ENCODE results near the gene ADAMTS8. TPM values are rescaled to one million over a fixed set of nuclear protein-coding genes. Genes with fewer than 3 reads are reported as not detected.

ADAMTS8 gene
- total RNA-seq, 2 donors from 2014 or later: 0.82 to 1.7 TPM

GRCh38 chr11:130451231-130452019 is 23.0 kb upstream of the ADAMTS8 start:
- no peak for DNase-seq (ENCODE audit: low spot score)
- no peak for TF ChIP-seq POLR2AphosphoS5 (IDR thresholded peaks at IDR 0.05)
- TF ChIP-seq POLR2A (IDR thresholded peaks at IDR 0.05): no peak
- no peak for TF ChIP-seq CTCF (IDR thresholded peaks at IDR 0.05)
- peaks cover 6% of the 10 kb centered on the region for H3K4me1 ChIP-seq (replicated peaks)
- WGBS: 87% methylated on average over 6 of the region's 6 CpGs
- intact Hi-C loops (cut with DNase I): loop anchor here (5.0 kb wide), 1 partner anchor 376 kb away; no protein-coding TSS in a partner anchor
- H3K9me3 ChIP-seq: no peaks in the 10 kb centered on the region
- no peaks in the 10 kb centered on the region for H3K36me3 ChIP-seq
- H3K4me3 ChIP-seq: no peak overlapping the region
- H3K27ac ChIP-seq: no peak overlapping the region
- no peaks in the 10 kb centered on the region for H3K27me3 ChIP-seq (replicated peaks; ENCODE audit: insufficient read depth)

GRCh38 chr11:130449996-130450769 is 21.8 kb upstream of the ADAMTS8 start:
- intact Hi-C loops (cut with DNase I): loop anchor here (5.0 kb wide), 2 partner anchors 172 to 377 kb away; no protein-coding TSS in a partner anchor
- no peak for DNase-seq (ENCODE audit: low spot score)
- peak overlapping the region; percentile 30 to 41 for H3K4me3 ChIP-seq
- peak overlapping the region in 1 of 2 donors; percentile 2 for H3K27ac ChIP-seq
- no peaks in the 10 kb centered on the region for H3K36me3 ChIP-seq
- no peaks in the 10 kb centered on the region for H3K27me3 ChIP-seq (replicated peaks; ENCODE audit: insufficient read depth)
- no peaks in the 10 kb centered on the region for H3K9me3 ChIP-seq
- TF ChIP-seq CTCF (IDR thresholded peaks at IDR 0.05) (peak in 2 of 4 experiments; percentile 31 to 40), POLR2A (IDR thresholded peaks at IDR 0.05) (no peak)
- H3K4me1 ChIP-seq (replicated peaks): peaks cover 6% of the 10 kb centered on the region
- WGBS: 37% methylated on average over 34 of the region's 34 CpGs

- no peak for DNase-seq (ENCODE audit: low spot score)
- 3% methylated on average over 53 of the region's 64 CpGs for WGBS
- Histone ChIP-seq H3K4me3 (peak overlapping the region; percentile 30 to 41), H3K4me1 (replicated peaks) (peaks cover 6% of the 10 kb centered on the region), H3K27ac (peak overlapping the region; percentile 3 to 55), H3K36me3 (no peaks in the 10 kb centered on the region), H3K27me3 (replicated peaks; ENCODE audit: insufficient read depth) (no peaks in the 10 kb centered on the region), H3K9me3 (no peaks in the 10 kb centered on the region)
- intact Hi-C loops (cut with DNase I): loop anchor here (5.0 kb wide), 1 partner anchor 173 kb away; no protein-coding TSS in a partner anchor
- TF ChIP-seq POLR2A (IDR thresholded peaks at IDR 0.05) (no peak), CTCF (IDR thresholded peaks at IDR 0.05) (no peak), POLR2AphosphoS5 (IDR thresholded peaks at IDR 0.05) (no peak)
Observed at GRCh38 chr11:130449310-130449990, 21.0 kb upstream of the ADAMTS8 start.

GRCh38 chr11:130448416-130449309 is 20.3 kb upstream of the ADAMTS8 start, which contains the start of gene ADAMTS15:
ADAMTS15 (plus strand) TSS chr11:130448645; CDS start chr11:130448974, 329 bp downstream.
- no peaks in the 10 kb centered on the region for H3K27me3 ChIP-seq (replicated peaks; ENCODE audit: insufficient read depth)
- intact Hi-C loops (cut with DNase I): loop anchor here (5.0 kb wide), 1 partner anchor 174 kb away; no protein-coding TSS in a partner anchor
- DNase-seq (ENCODE audit: low spot score): peak; percentile 63
- no peaks in the 10 kb centered on the region for H3K36me3 ChIP-seq
- H3K4me1 ChIP-seq (replicated peaks): peaks cover 6% of the 10 kb centered on the region
- TF ChIP-seq POLR2A (IDR thresholded peaks at IDR 0.05): peak; percentile 30
- TF ChIP-seq POLR2AphosphoS5 (IDR thresholded peaks at IDR 0.05): peak; percentile 20
- TF ChIP-seq CTCF (IDR thresholded peaks at IDR 0.05): peak in 1 of 4 experiments; percentile 4
- no peaks in the 10 kb centered on the region for H3K9me3 ChIP-seq
- peak within 1 kb of the TSS; percentile 23 to 55 for H3K27ac ChIP-seq
- peak within 1 kb of the TSS; percentile 30 to 41 for H3K4me3 ChIP-seq
- WGBS: under 1% methylated on average over 64 of the region's 75 CpGs
